ENCODE data around the gene CDH11. TPM values are rescaled to one million over a fixed set of nuclear protein-coding genes. Genes with fewer than 3 reads are reported as not detected.

CDH11 gene
- total and polyA plus RNA-seq, 2 donors (not counting 1 experiment from before 2014, with no cell fraction given) = 220 to 335 TPM

DNA sequence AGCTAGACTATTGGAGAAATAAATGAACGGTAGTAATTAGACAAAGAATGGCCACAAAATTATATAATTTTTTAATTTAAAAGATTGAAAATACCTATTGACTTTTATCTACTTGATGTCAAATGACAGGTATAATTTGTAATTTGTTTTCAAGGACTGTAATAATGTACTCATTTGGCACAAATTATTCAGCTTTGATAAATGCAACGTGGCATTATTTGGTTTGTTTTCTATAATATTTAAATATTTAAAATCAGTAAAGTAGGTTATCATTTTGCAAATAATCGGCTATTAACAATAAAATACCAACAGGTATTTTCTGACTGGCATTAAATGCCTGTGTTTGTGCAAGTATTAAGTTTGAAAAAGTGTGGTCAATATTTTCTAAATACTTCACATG is 60.6 kb downstream of the CDH11 start:
- Histone ChIP-seq H3K79me2 (ENCODE audit: control insufficient read depth, insufficient read depth, low read length) (peaks cover 47% of the 10 kb centered on the region), H3K27me3 (ENCODE audit: control insufficient read depth, insufficient read depth, low read length) (no peaks in the 10 kb centered on the region), H3K36me3 (ENCODE audit: control insufficient read depth, insufficient read depth, low read length) (peaks cover 2% of the 10 kb centered on the region), H3K27ac (ENCODE audit: insufficient read depth, low read length) (no peak overlapping the region), H3K4me2 (ENCODE audit: extremely low read depth, insufficient read depth, low read length) (no peak overlapping the region), H2AFZ (ENCODE audit: low read length) (no peak overlapping the region), H3K9me3 (ENCODE audit: control insufficient read depth, insufficient read depth, low read depth, low read length) (no peaks in the 10 kb centered on the region), H3K9ac (ENCODE audit: insufficient read depth, low read length) (no peak overlapping the region), H3K4me3 (replicated peaks in 1 of 4; ENCODE audit: control extremely low read depth in 1 of 4, insufficient read depth in 1 of 4, low read depth in 3 of 4, low read length in 4 of 4) (no peak overlapping the region), H4K20me1 (ENCODE audit: control insufficient read depth, extremely low read depth, insufficient read depth, low read length) (no peaks in the 10 kb centered on the region), H3K4me1 (ENCODE audit: control insufficient read depth, extremely low read depth, insufficient read depth, low read length) (peaks cover 6% of the 10 kb centered on the region)
- TF ChIP-seq CTCF (conservative IDR thresholded peaks at IDR 0.05 in 1 of 2, IDR thresholded peaks at IDR 0.05 in 1 of 2; ENCODE audit: low read depth in 1 of 2, low read length in 2 of 2) = no peak
- no peak for TF ChIP-seq EZH2 (IDR thresholded peaks at IDR 0.05; ENCODE audit: low read length, missing control alignments)
- DNase-seq (ENCODE audit: low read depth in 2 of 2) = no peak

DNA sequence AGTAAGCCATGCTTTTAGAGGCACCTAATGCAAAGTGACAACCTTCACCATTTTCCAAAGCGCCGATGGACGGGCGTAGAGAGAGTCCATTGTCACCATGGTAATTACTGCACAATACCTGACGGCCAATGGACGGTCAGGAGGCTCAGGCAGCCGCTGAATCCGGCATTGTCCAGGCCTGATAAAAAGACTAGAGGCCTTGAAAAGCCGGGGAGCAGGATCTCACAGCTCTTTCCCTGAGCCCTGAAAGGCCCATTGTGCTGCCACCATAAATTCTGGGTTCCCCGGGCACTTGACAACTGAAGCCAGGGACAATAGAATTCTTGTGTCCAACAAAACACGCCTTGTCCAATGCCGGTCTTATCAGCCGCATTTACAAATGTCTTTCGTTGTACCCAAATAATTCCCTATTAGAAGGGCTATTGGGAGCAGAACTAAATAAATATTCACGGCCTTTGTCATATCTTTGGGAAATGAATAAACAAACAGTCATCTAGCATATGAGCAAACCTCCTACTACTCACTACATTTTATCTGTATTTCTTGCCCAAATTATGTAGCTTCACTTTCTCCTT is 62.4 kb downstream of the CDH11 start:
- H3K4me3 ChIP-seq (replicated peaks in 1 of 4; ENCODE audit: control extremely low read depth in 1 of 4, insufficient read depth in 1 of 4, low read depth in 3 of 4, low read length in 4 of 4) = no peak overlapping the region

GRCh38 chr16:65057184-65057583 is 64.7 kb downstream of the CDH11 start:
- TF ChIP-seq CTCF (conservative IDR thresholded peaks at IDR 0.05 in 1 of 2, IDR thresholded peaks at IDR 0.05 in 1 of 2; ENCODE audit: low read depth in 1 of 2, low read length in 2 of 2) (no peak), EZH2 (IDR thresholded peaks at IDR 0.05; ENCODE audit: low read length, missing control alignments) (no peak)
- Histone ChIP-seq H3K4me2 (ENCODE audit: extremely low read depth, insufficient read depth, low read length) (no peak overlapping the region), H3K27ac (ENCODE audit: insufficient read depth, low read length) (no peak overlapping the region), H3K9ac (ENCODE audit: insufficient read depth, low read length) (no peak overlapping the region), H3K4me1 (ENCODE audit: control insufficient read depth, extremely low read depth, insufficient read depth, low read length) (no peaks in the 10 kb centered on the region), H3K36me3 (ENCODE audit: control insufficient read depth, insufficient read depth, low read length) (no peaks in the 10 kb centered on the region), H3K79me2 (ENCODE audit: control insufficient read depth, insufficient read depth, low read length) (peaks cover 27% of the 10 kb centered on the region), H3K4me3 (replicated peaks in 1 of 4; ENCODE audit: control extremely low read depth in 1 of 4, insufficient read depth in 1 of 4, low read depth in 3 of 4, low read length in 4 of 4) (no peak overlapping the region), H2AFZ (ENCODE audit: low read length) (no peak overlapping the region), H4K20me1 (ENCODE audit: control insufficient read depth, extremely low read depth, insufficient read depth, low read length) (no peaks in the 10 kb centered on the region), H3K9me3 (ENCODE audit: control insufficient read depth, insufficient read depth, low read depth, low read length) (no peaks in the 10 kb centered on the region), H3K27me3 (ENCODE audit: control insufficient read depth, insufficient read depth, low read length) (no peaks in the 10 kb centered on the region)
- DNase-seq (ENCODE audit: low read depth in 2 of 2) = no peak

More for the DNA sequence above, 62.4 kb downstream of the CDH11 start:
- H3K27ac ChIP-seq (ENCODE audit: insufficient read depth, low read length) = no peak overlapping the region
- H2AFZ ChIP-seq (ENCODE audit: low read length) = no peak overlapping the region
- no peak for DNase-seq (ENCODE audit: low read depth in 2 of 2)
- H3K4me2 ChIP-seq (ENCODE audit: extremely low read depth, insufficient read depth, low read length) = no peak overlapping the region
- peaks cover 31% of the 10 kb centered on the region for H3K79me2 ChIP-seq (ENCODE audit: control insufficient read depth, insufficient read depth, low read length)
- no peaks in the 10 kb centered on the region for H3K27me3 ChIP-seq (ENCODE audit: control insufficient read depth, insufficient read depth, low read length)
- H4K20me1 ChIP-seq (ENCODE audit: control insufficient read depth, extremely low read depth, insufficient read depth, low read length) = no peaks in the 10 kb centered on the region
- peaks cover 6% of the 10 kb centered on the region for H3K4me1 ChIP-seq (ENCODE audit: control insufficient read depth, extremely low read depth, insufficient read depth, low read length)
- no peaks in the 10 kb centered on the region for H3K9me3 ChIP-seq (ENCODE audit: control insufficient read depth, insufficient read depth, low read depth, low read length)
- H3K36me3 ChIP-seq (ENCODE audit: control insufficient read depth, insufficient read depth, low read length) = peaks cover 2% of the 10 kb centered on the region
- TF ChIP-seq CTCF (conservative IDR thresholded peaks at IDR 0.05 in 1 of 2, IDR thresholded peaks at IDR 0.05 in 1 of 2; ENCODE audit: low read depth in 1 of 2, low read length in 2 of 2) = no peak
- no peak for TF ChIP-seq EZH2 (IDR thresholded peaks at IDR 0.05; ENCODE audit: low read length, missing control alignments)
- no peak overlapping the region for H3K9ac ChIP-seq (ENCODE audit: insufficient read depth, low read length)
